Mucosa of descending colon (tissue), 3 donors: Measurements from ENCODE around the gene ZNF44. TPM values are rescaled to one million over a fixed set of nuclear protein-coding genes. Genes with fewer than 3 reads are reported as not detected.

Experiments
- ATAC-seq: fragments of 200-7000 bp; cut with Tn5 transposase; one replicate; pipeline ENCODE4 v1.9.1; 2020; ENCODE audit warnings: mild to moderate bottlenecking, moderate library complexity
- DNase-seq, 3 donors: peaks; one replicate each; pipeline ENCODE4 v3.0.0-alpha.2; 2020
- H3K36me3 ChIP-seq: fragments of 200-600 bp; one replicate; pipeline ENCODE4 v1.8.0; 2021; ENCODE audit warnings: low read depth, mild to moderate bottlenecking
- H3K4me1 ChIP-seq: fragments of 200-600 bp; one replicate; pipeline ENCODE4 v1.8.0; 2021; ENCODE audit warnings: low read depth, mild to moderate bottlenecking
- H3K4me3 ChIP-seq: fragments of 200-600 bp; one replicate; pipeline ENCODE4 v1.8.0; 2021; ENCODE audit warnings: mild to moderate bottlenecking
- H3K9me3 ChIP-seq: fragments of 200-600 bp; one replicate; pipeline ENCODE4 v1.8.0; 2021; ENCODE audit warnings: mild to moderate bottlenecking
- CTCF ChIP-seq: fragments of 200-600 bp; IDR thresholded peaks from one replicate; pipeline ENCODE4 v1.8.0; 2022; ENCODE audit warnings: antibody characterized with exemption, mild to moderate bottlenecking
- intact Hi-C, 2 donors: fragments of 100-400 bp; cut with DNase I in 1 of 2; cut with micrococcal nuclease in 1 of 2; formaldehyde crosslinking; loops; one replicate each; pipeline versions ENCODE4 v1.11.0 to v1.11.1; 2022; cut with DNase I, micrococcal nuclease
- long read RNA-seq, 2 donors: library from polyadenylated mRNA; unstranded; transcript quantifications; one replicate each; pipeline ENCODE4 v2.0.0, GENCODE V29; 2019 to 2021
- total RNA-seq, 3 donors: library from RNA; stranded (reverse); fragmentation: NEBNext Ultra II Directional in 2 of 3; extraction: Animal tissue kit (Norgen Biotek cat#: 25700) in 2 of 3; gene quantifications; one replicate each; pipeline versions ENCODE4 v1.2.1 to v1.2.4, GENCODE V29; 2021 to 2023
- donor health status: DM: no; HTN: no; CAD: no; lungs with moderate emphysema.
- donor health status: DM: no; HTN: no; CAD: no.
- donor health status: DM: no; HTN: yes; CAD: no.

Gene ZNF44
- 10 to 100 TPM; 17.8 to 22.8 (median 21.7) TPM for total RNA-seq
- long read RNA-seq, donor 1, transcript ZNF44-202 (4 exons, 2,119 nt): major isoform, 5 of 16 reads
- long read RNA-seq, donor 1, partial matches to known transcripts: 0 of 16 reads
- long read RNA-seq, donor 1, other reads (novel, unspliced or antisense): 8 of 16 reads
- long read RNA-seq, donor 2, transcript ZNF44-202 (4 exons, 2,119 nt): major isoform, 5 of 20 reads
- long read RNA-seq, donor 2, partial matches to known transcripts: 1 of 20 reads
- long read RNA-seq, donor 2, other reads (novel, unspliced or antisense): 10 of 20 reads

GRCh38 chr19:12294249-12295158, at the start of gene ZNF44:
TSS of gene ZNF44 (minus strand) at chr19:12294883. CDS start at chr19:12294694, 189 bp downstream.
- Histone ChIP-seq H3K4me3 (peak within 1 kb of the TSS; percentile 99), H3K9me3 (no peaks in the 10 kb centered on the region), H3K4me1 (peaks cover 11% of the 10 kb centered on the region), H3K36me3 (no peaks in the 10 kb centered on the region)
- intact Hi-C loops: no loop called here
- ATAC-seq (peak; percentile 98), DNase-seq (peak; percentile 99 to 100 (median 99))
- no peak for TF ChIP-seq CTCF

GRCh38 chr19:12333162-12334159, 38.8 kb upstream of the ZNF44 start, which contains the start of gene ZNF563:
TSS of gene ZNF563 (minus strand) at chr19:12333633. CDS start at chr19:12333482, 151 bp downstream.
- DNase-seq (peak; percentile 99 to 100 (median 100)), ATAC-seq (peak; percentile 97)
- intact Hi-C loops: no loop called here
- peak; percentile 7 for TF ChIP-seq CTCF
- H3K36me3 ChIP-seq: no peaks in the 10 kb centered on the region
- no peaks in the 10 kb centered on the region for H3K9me3 ChIP-seq
- peak within 1 kb of the TSS; percentile 62 for H3K4me3 ChIP-seq
- H3K4me1 ChIP-seq: peaks cover 24% of the 10 kb centered on the region

- H3K36me3 ChIP-seq: no peaks in the 10 kb centered on the region
- intact Hi-C loops: no loop called here
- TF ChIP-seq CTCF: no peak
- no peak overlapping the region for H3K4me3 ChIP-seq
- no peak for DNase-seq
- H3K4me1 ChIP-seq: peaks cover 24% of the 10 kb centered on the region
- ATAC-seq: no peak
- H3K9me3 ChIP-seq: no peaks in the 10 kb centered on the region
Measured at GRCh38 chr19:12331211-12331941, 36.7 kb upstream of the ZNF44 start.

- ATAC-seq (peak; percentile 48), DNase-seq (peak in 1 of 3 donors; percentile 17)
- TF ChIP-seq CTCF: no peak
- H3K9me3 ChIP-seq: no peaks in the 10 kb centered on the region
- H3K4me3 ChIP-seq: no peak overlapping the region
- peaks cover 24% of the 10 kb centered on the region for H3K4me1 ChIP-seq
- no peaks in the 10 kb centered on the region for H3K36me3 ChIP-seq
- intact Hi-C loops: no loop called here
Measured at GRCh38 chr19:12330340-12330739, 35.7 kb upstream of the ZNF44 start.
